HG02642 (cell line): ENCODE data around the gene PCDHGB7.
"Not testable (repeated sequence)": the region's sequence is repeated elsewhere in the genome, so short reads cannot be mapped to it uniquely, and the experiment has no call there.

Experiments
- ATAC-seq: cut with Tn5 transposase; IDR thresholded peaks from one replicate; pipeline ENCODE4 v1.9.1; 2021; ENCODE audit warnings: mild to moderate bottlenecking; ENCODE audit not compliant: unreplicated experiment, poor library complexity

Gene PCDHGB7

DNA sequence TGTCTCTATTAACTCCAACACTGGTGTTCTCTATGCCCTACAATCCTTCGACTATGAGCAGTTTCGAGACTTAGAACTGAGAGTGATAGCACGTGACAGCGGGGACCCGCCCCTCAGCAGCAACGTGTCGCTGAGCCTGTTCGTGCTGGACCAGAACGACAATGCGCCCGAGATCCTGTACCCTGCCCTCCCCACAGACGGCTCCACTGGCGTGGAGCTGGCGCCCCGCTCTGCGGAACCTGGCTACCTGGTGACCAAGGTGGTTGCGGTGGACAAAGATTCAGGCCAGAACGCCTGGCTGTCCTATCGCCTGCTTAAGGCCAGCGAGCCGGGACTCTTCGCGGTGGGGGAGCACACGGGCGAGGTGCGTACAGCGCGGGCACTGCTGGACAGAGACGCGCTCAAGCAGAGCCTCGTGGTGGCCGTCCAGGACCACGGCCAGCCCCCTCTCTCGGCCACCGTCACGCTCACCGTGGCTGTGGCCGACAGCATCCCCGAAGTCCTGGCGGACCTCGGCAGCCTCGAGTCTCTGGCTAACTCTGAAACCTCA is 5.3 kb downstream of the PCDHGB7 start:
- no peak for ATAC-seq

DNA sequence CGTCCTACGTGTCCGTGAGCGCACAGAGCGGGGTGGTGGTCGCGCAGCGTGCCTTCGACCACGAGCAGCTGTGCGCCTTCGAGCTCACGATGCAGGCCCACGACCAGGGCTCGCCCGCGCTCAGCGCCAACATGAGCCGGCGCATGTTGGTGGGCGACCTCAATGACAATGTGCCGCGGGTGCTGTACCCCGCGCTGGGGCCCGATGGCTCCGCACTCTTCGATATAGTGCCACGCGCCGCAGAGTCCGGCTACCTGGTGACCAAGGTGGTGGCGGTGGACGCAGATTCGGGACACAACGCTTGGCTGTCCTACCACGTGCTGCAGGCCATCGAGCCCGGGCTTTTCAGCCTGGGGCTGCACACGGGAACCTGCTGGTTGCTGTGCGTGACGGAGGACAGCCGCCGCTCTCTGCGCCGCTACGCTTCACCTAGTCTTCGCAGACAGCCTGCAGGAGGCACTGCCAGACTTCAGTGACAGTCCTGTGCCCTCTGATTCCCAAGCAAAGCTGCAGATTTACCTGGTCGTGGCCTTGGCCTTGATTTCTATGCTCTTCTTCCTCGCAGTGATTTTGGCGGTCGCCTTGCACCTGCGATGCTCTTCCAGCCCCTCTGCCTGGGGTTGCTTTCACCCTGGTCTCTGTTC is 10.4 kb downstream of the PCDHGB7 start:
- no peak for ATAC-seq

DNA sequence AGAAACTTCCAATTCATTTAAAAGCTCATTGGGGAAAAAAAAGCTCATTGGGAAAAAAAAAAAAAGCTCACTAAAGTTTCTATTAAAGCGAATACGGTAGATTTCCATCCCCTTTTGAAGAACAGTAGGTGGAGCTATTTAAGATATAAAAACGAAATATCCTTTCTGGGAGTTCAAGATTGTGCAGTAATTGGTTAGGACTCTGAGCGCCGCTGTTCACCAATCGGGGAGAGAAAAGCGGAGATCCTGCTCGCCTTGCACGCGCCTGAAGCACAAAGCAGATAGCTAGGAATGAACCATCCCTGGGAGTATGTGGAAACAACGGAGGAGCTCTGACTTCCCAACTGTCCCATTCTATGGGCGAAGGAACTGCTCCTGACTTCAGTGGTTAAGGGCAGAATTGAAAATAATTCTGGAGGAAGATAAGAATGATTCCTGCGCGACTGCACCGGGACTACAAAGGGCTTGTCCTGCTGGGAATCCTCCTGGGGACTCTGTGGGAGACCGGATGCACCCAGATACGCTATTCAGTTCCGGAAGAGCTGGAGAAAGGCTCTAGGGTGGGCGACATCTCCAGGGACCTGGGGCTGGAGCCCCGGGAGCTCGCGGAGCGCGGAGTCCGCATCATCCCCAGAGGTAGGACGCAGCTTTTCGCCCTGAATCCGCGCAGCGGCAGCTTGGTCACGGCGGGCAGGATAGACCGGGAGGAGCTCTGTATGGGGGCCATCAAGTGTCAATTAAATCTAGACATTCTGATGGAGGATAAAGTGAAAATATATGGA is 13.0 kb downstream of the PCDHGB7 start, which contains the start of gene PCDHGA12:
Gene PCDHGA12, plus strand, starts transcription at position 176 of the 782 bp plus-strand sequence. Its CDS starts 253 bp downstream, at position 429.
- ATAC-seq = peak; percentile 83

DNA sequence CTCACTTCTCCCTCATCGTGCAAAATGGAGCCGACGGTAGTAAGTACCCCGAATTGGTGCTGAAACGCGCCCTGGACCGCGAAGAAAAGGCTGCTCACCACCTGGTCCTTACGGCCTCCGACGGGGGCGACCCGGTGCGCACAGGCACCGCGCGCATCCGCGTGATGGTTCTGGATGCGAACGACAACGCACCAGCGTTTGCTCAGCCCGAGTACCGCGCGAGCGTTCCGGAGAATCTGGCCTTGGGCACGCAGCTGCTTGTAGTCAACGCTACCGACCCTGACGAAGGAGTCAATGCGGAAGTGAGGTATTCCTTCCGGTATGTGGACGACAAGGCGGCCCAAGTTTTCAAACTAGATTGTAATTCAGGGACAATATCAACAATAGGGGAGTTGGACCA is 13.8 kb downstream of the PCDHGB7 start:
- ATAC-seq = no peak

DNA sequence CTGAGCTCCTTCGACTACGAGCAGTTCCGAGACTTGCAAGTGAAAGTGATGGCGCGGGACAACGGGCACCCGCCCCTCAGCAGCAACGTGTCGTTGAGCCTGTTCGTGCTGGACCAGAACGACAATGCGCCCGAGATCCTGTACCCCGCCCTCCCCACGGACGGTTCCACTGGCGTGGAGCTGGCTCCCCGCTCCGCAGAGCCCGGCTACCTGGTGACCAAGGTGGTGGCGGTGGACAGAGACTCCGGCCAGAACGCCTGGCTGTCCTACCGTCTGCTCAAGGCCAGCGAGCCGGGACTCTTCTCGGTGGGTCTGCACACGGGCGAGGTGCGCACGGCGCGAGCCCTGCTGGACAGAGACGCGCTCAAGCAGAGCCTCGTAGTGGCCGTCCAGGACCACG is 14.8 kb downstream of the PCDHGB7 start:
- not testable (repeated sequence) for ATAC-seq

DNA sequence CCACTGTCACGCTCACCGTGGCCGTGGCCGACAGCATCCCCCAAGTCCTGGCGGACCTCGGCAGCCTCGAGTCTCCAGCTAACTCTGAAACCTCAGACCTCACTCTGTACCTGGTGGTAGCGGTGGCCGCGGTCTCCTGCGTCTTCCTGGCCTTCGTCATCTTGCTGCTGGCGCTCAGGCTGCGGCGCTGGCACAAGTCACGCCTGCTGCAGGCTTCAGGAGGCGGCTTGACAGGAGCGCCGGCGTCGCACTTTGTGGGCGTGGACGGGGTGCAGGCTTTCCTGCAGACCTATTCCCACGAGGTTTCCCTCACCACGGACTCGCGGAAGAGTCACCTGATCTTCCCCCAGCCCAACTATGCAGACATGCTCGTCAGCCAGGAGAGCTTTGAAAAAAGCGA is 15.2 kb downstream of the PCDHGB7 start:
- ATAC-seq = not testable (repeated sequence)

DNA sequence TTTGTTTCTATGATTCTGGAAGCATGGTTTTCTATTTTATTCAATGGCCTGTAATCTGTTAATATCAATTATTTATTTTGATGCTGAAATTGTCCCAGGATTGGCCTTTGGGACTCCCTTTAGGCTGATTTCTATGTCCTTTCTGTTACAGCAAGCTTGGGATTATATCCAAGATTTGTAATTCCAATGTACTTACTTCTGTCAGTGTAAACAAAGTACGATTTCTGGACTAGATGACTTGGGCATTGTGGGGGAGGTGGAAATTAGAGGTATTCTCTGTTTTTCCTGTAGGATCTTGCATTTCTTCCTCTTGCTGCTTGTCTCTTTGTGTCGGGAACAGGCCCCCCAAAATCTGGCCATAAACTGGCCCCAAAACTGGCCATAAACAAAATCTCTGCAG is 16.5 kb downstream of the PCDHGB7 start:
- ATAC-seq = no peak

DNA sequence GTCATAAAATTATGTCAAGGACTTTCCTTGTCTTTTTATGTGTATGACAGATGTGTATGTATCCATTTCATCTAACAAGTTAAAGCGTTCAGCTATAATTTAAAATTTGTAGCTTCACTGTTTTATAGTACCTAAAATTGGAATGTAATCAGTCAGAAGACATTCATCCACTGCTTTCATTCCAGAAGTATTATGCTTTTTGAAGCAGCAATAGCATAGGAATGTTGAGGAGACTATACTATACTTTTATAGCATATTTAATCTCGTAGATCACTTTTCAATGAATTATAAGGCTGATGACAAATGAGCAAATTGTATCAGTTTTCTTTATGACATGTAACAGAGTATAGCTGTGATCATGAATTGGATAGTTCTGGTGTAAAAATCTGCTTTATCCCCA is 19.7 kb downstream of the PCDHGB7 start:
- no peak for ATAC-seq

DNA sequence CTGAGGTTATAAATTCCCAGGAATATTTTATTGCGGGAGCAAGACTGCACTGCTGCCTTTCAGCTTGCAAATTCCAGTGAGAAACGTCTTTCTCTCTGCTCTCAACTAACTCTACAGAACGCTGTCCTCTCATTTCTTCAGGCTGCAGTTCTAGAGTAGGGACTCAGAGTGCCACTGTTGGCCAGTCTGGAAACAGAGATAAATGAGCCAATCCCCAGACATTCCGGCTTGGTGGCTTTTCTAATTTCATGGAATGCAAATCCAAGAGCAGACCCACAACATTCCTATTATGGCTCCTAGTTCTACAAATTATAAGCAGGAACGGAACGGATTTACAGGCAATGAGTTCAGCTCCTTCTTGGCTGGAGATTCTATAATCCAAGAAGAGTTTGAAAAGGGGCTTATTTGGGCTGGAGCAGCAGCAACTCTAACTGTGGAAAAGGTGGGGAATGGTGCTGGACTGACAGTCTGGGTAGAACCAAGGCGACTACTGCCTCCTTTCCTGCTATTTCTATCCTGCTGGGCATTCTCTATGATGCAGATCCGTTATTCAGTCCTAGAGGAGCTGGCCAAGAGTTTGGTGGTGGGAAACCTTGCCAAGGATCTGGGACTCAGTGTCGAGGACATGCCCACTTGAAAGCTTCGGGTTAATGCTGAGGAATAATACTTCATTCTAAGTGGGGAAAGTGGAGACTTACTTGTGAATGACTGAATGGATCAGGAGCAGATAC is 22.1 kb downstream of the PCDHGB7 start:
- no peak for ATAC-seq

DNA sequence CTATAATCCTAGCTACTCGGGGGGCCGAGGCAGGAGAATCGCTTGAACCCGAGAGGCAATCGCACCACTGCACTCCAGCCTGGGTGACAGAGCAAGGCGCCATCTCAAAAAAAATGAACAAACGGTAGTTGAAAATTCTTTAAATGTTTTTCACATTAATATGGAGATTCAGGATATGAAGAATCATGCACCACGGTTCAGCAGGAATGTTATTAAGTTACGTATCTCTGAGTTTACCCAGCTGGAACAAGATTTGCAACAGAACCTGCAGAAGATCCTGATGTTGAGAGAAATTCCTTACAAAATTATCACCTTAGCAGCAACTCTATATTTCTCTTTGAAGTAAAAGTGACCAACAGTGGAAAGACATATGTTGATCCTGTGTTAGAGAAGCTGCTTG is 22.9 kb downstream of the PCDHGB7 start:
- ATAC-seq = no peak

DNA sequence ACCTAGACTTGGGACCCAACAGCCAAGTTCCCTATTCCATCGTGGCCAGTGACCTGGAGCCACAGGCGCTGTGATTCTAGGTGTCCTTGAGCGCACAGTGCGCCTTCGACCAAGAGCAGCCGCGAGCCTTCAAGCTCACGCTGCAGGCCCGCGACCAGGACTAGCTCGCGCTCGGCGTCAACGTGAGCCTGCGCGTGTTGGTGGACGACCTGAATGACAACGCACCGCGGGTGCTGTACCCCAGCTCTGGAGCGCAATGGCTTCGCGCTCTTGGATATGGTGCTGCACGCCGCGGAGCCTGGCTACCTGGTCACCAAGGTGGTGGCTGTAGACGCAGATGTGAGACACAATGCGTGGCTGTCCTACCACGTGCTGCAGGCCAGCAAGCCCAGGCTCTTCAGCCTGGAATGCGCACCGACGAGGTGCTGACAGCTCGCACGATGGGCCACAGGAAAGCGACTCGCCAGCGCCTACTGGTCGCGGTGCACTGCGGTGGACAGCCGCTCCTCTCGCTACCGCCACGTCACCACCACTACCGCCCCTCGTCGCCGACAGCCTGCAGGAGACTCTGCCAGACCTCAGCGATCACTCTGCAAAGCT is 24.2 kb downstream of the PCDHGB7 start:
- ATAC-seq = no peak

DNA sequence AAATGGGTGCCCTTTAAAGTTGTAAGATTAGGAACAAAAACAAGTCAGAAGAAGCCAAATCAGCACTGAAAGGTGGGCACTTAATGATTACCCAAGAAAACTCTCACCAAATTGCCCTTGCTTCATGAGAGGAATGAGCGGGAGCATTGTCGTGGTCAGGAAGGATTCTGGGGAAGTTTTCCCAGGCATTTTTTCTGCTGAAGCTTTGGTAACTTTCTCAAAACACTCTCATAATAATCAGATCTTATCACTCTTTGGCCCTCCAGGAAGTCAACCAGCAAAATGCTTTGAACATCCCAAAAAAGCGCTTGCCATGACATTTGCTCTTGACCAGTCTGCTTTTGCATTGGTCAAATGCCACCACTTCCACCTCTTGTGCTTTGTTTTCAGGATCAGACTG is 47.9 kb downstream of the PCDHGB7 start:
- ATAC-seq = no peak
